PC-9 (cell line): Measurements from ENCODE around the gene RLIM. TPM values are rescaled to one million over a fixed set of nuclear protein-coding genes. Genes with fewer than 3 reads are reported as not detected.

ENCODE experiments used
- BruUV-seq: library from RNA; stranded (reverse); fragments of 400-500 nt; replicated peaks from 2 replicates; lab custom pipeline; 2021; lab: Mats Ljungman, UMichigan
- CTCF ChIA-PET: fragments of 300-600 bp; sonication (Branson Sonifier 250); formaldehyde crosslinking; loops from one replicate; lab custom pipeline; 2022; ENCODE audit warnings: antibody characterized with exemption; lab: Charles Lee
- POLR2A ChIA-PET: fragments of 300-600 bp; sonication (Branson Sonifier 250); formaldehyde crosslinking; loops from one replicate; lab custom pipeline; 2022; ENCODE audit warnings: antibody characterized with exemption; ENCODE audit not compliant: unreplicated experiment; lab: Charles Lee
- DNase-seq, 2 experiments: peaks; one replicate each; pipeline versions ENCODE4 v3.0.0 to v3.0.0-alpha.2; 2015 to 2022; ENCODE audit warnings: mixed read lengths in 1 of 2
- H2AFZ ChIP-seq: fragments of 200-600 bp; sonication (generic); 2 replicates; pipeline ENCODE4 v1.8.1; 2017; ENCODE audit warnings: antibody characterized with exemption
- H3F3A ChIP-seq: fragments of 200-600 bp; sonication (generic); 2 replicates; pipeline ENCODE4 v1.8.1; 2017; ENCODE audit warnings: antibody characterized with exemption, mild to moderate bottlenecking, low read depth; ENCODE audit not compliant: insufficient read depth
- H3K27ac ChIP-seq: fragments of 200-600 bp; sonication (generic); 2 replicates; pipeline ENCODE4 v1.6.1; 2016; ENCODE audit warnings: mixed run types
- H3K27me3 ChIP-seq: fragments of 200-600 bp; sonication (generic); 2 replicates; pipeline ENCODE4 v1.6.1; 2016; ENCODE audit warnings: low read depth, mixed run types; ENCODE audit not compliant: insufficient read depth
- H3K36me3 ChIP-seq: fragments of 200-600 bp; sonication (generic); 2 replicates; pipeline ENCODE4 v1.6.1; 2016; ENCODE audit warnings: low read depth, mixed run types
- H3K4me1 ChIP-seq: fragments of 200-600 bp; sonication (generic); replicated peaks from 2 replicates; pipeline ENCODE4 v1.6.1; 2016; ENCODE audit warnings: mixed run types; ENCODE audit not compliant: insufficient read depth
- H3K4me2 ChIP-seq: fragments of 200-600 bp; sonication (generic); 2 replicates; pipeline ENCODE4 v1.6.1; 2017; ENCODE audit warnings: mixed run types
- H3K4me3 ChIP-seq: fragments of 200-600 bp; sonication (generic); 2 replicates; pipeline ENCODE4 v1.6.1; 2016; ENCODE audit warnings: mixed run types
- H3K79me2 ChIP-seq: fragments of 200-600 bp; sonication (generic); 2 replicates; pipeline ENCODE4 v1.6.1; 2017; ENCODE audit warnings: low read depth, mixed run types
- H3K9me2 ChIP-seq: fragments of 200-600 bp; sonication (generic); 2 replicates; pipeline ENCODE4 v1.8.1; 2017; ENCODE audit warnings: mild to moderate bottlenecking; ENCODE audit not compliant: insufficient read depth
- H3K9me3 ChIP-seq: fragments of 200-600 bp; sonication (generic); 2 replicates; pipeline ENCODE4 v1.8.1; 2016; ENCODE audit warnings: low read depth; ENCODE audit not compliant: insufficient read depth
- H4K20me1 ChIP-seq: fragments of 200-600 bp; sonication (generic); 2 replicates; pipeline ENCODE4 v1.8.1; 2017; ENCODE audit not compliant: insufficient read depth
- EZH2 ChIP-seq: fragments of 200-600 bp; sonication (generic); IDR thresholded peaks from 2 replicates; pipeline ENCODE4 v1.8.0; 2017; ENCODE audit warnings: antibody characterized with exemption, low read depth
- intact Hi-C: fragments of 100-400 bp; cut with micrococcal nuclease; formaldehyde crosslinking; loops from one replicate; pipeline ENCODE4 v1.10.0; 2022; ENCODE audit not compliant: unreplicated experiment
- total RNA-seq: library from RNA; stranded (reverse); gene quantifications from 2 replicates; pipeline ENCODE4 v1.2.3, GENCODE V29; 2021
- TF ChIP-seq, protein P1 (sequence below): fragments of 200-600 bp; sonication (generic); conservative IDR thresholded peaks from 2 replicates; pipeline ENCODE4 v1.6.1; 2017; ENCODE audit warnings: mixed run types, antibody characterized with exemption, mild to moderate bottlenecking, moderate library complexity

RLIM gene
- total RNA-seq, 1 experiment from 2014 or later, result 32.9 TPM

GRCh38 chrX:74550295-74550802 is 64.1 kb downstream of the RLIM start:
- Histone ChIP-seq H4K20me1 (no peaks in the 10 kb centered on the region), H3K9me2 (no peaks in the 10 kb centered on the region), H3K4me2 (no peak overlapping the region), H3K4me1 (no peaks in the 10 kb centered on the region), H2AFZ (no peak overlapping the region), H3K36me3 (no peaks in the 10 kb centered on the region), H3K79me2 (no peaks in the 10 kb centered on the region), H3F3A (peaks cover 4% of the 10 kb centered on the region; the same call in 1 of the 2 replicates), H3K9me3 (no peaks in the 10 kb centered on the region), H3K27ac (no peak overlapping the region), H3K27me3 (no peaks in the 10 kb centered on the region), H3K4me3 (no peak overlapping the region)
- TF ChIP-seq, protein P1, sequence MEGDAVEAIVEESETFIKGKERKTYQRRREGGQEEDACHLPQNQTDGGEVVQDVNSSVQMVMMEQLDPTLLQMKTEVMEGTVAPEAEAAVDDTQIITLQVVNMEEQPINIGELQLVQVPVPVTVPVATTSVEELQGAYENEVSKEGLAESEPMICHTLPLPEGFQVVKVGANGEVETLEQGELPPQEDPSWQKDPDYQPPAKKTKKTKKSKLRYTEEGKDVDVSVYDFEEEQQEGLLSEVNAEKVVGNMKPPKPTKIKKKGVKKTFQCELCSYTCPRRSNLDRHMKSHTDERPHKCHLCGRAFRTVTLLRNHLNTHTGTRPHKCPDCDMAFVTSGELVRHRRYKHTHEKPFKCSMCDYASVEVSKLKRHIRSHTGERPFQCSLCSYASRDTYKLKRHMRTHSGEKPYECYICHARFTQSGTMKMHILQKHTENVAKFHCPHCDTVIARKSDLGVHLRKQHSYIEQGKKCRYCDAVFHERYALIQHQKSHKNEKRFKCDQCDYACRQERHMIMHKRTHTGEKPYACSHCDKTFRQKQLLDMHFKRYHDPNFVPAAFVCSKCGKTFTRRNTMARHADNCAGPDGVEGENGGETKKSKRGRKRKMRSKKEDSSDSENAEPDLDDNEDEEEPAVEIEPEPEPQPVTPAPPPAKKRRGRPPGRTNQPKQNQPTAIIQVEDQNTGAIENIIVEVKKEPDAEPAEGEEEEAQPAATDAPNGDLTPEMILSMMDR, result peak; percentile 92
- no peak for TF ChIP-seq EZH2
- intact Hi-C loops, result loop anchor here (1.0 kb wide), 2 partner anchors 167 to 695 kb away; no protein-coding TSS in a partner anchor
- CTCF ChIA-PET, result no interaction called here
- DNase-seq, result peak; percentile 38 to 55
- POLR2A ChIA-PET, result no interaction called here
- BruUV-seq, result no TSS peak

- Histone ChIP-seq H3K79me2 (no peaks in the 10 kb centered on the region), H3K4me1 (no peaks in the 10 kb centered on the region), H3K4me2 (no peak overlapping the region), H3K27ac (no peak overlapping the region), H3K4me3 (no peak overlapping the region), H3K36me3 (no peaks in the 10 kb centered on the region), H3K9me3 (no peaks in the 10 kb centered on the region), H2AFZ (no peak overlapping the region), H3K9me2 (no peaks in the 10 kb centered on the region), H3K27me3 (no peaks in the 10 kb centered on the region), H3F3A (peaks cover 4% of the 10 kb centered on the region; the same call in 1 of the 2 replicates), H4K20me1 (no peaks in the 10 kb centered on the region)
- intact Hi-C loops, result no loop called here
- ChIA-PET CTCF (no interaction called here), POLR2A (no interaction called here)
- no TSS peak for BruUV-seq
- no peak for TF ChIP-seq EZH2
- TF ChIP-seq, protein P1, result no peak
- no peak for DNase-seq
Observed at GRCh38 chrX:74546984-74547383, 67.4 kb downstream of the RLIM start.

GRCh38 chrX:74545880-74546523 is 68.4 kb downstream of the RLIM start:
- TF ChIP-seq EZH2, result no peak
- TF ChIP-seq, protein P1, result no peak
- Histone ChIP-seq H3K4me1 (no peaks in the 10 kb centered on the region), H3K79me2 (no peaks in the 10 kb centered on the region), H3K9me3 (no peaks in the 10 kb centered on the region), H3K4me3 (no peak overlapping the region), H3K27ac (no peak overlapping the region), H3K4me2 (no peak overlapping the region), H4K20me1 (no peaks in the 10 kb centered on the region), H3F3A (peaks cover 4% of the 10 kb centered on the region; the same call in 1 of the 2 replicates), H3K27me3 (no peaks in the 10 kb centered on the region), H3K9me2 (no peaks in the 10 kb centered on the region), H3K36me3 (no peaks in the 10 kb centered on the region), H2AFZ (no peak overlapping the region)
- no TSS peak for BruUV-seq
- intact Hi-C loops, result no loop called here
- CTCF ChIA-PET, result no interaction called here
- DNase-seq, result no peak
- POLR2A ChIA-PET, result no interaction called here
